ENCODE measurements around the gene UFL1.
"Not testable (repeated sequence)": the region's sequence is repeated elsewhere in the genome, so short reads cannot be mapped to it uniquely, and the experiment has no call there.

Gene UFL1

GRCh38 chr6:96521644-96522464 is at the start of gene UFL1:
Gene UFL1, plus strand, starts transcription at chr6:96521806. Its CDS starts 68 bp downstream, at chr6:96521874.
- peak; percentile 42 to 95 (median 90) for DNase-seq

- not testable (repeated sequence) for DNase-seq
Measured at GRCh38 chr6:96472291-96472690, 49.3 kb upstream of the UFL1 start.

- DNase-seq = no peak
Measured at GRCh38 chr6:96478695-96479094, 42.9 kb upstream of the UFL1 start.

- no peak for DNase-seq
Measured at GRCh38 chr6:96491926-96492325, 29.7 kb upstream of the UFL1 start.

- DNase-seq = no peak
Measured at GRCh38 chr6:96499781-96500180, 21.8 kb upstream of the UFL1 start.

GRCh38 chr6:96502915-96503314 is 18.7 kb upstream of the UFL1 start:
- DNase-seq = no peak

- DNase-seq = no peak
Measured at GRCh38 chr6:96505363-96505762, 16.2 kb upstream of the UFL1 start.

- no peak for DNase-seq
Measured at GRCh38 chr6:96509281-96509680, 12.3 kb upstream of the UFL1 start.

- peak in 1 of 14 donors; percentile 3 for DNase-seq
Measured at GRCh38 chr6:96520171-96521115, 1.2 kb upstream of the UFL1 start.

- DNase-seq = no peak
Measured at GRCh38 chr6:96521306-96521643, 331 bp upstream of the UFL1 start.

GRCh38 chr6:96522465-96523009 is 931 bp downstream of the UFL1 start:
- no peak for DNase-seq

- DNase-seq = no peak
Measured at GRCh38 chr6:96528193-96528592, 6.6 kb downstream of the UFL1 start.

GRCh38 chr6:96532399-96532798 is 10.8 kb downstream of the UFL1 start:
- DNase-seq = no peak

GRCh38 chr6:96537726-96538125 is 16.1 kb downstream of the UFL1 start:
- DNase-seq = no peak

GRCh38 chr6:96542702-96543101 is 21.1 kb downstream of the UFL1 start:
- DNase-seq = no peak

GRCh38 chr6:96545882-96546281 is 24.3 kb downstream of the UFL1 start:
- DNase-seq = no peak

- DNase-seq = no peak
Measured at GRCh38 chr6:96547654-96548053, 26.0 kb downstream of the UFL1 start.

- DNase-seq = no peak
Measured at GRCh38 chr6:96554558-96554957, 33.0 kb downstream of the UFL1 start.

- not testable (repeated sequence) for DNase-seq
Measured at GRCh38 chr6:96559740-96560139, 38.1 kb downstream of the UFL1 start.

- no peak for DNase-seq
Measured at GRCh38 chr6:96562886-96563285, 41.3 kb downstream of the UFL1 start, which contains the start of gene FHL5. Gene FHL5, plus strand, starts transcription at chr6:96563128. Its CDS starts 40,486 bp downstream, at chr6:96603614.

GRCh38 chr6:96563853-96564252 is 42.2 kb downstream of the UFL1 start:
- DNase-seq = no peak

GRCh38 chr6:96570053-96570452 is 48.4 kb downstream of the UFL1 start:
- DNase-seq = no peak

GRCh38 chr6:96571551-96571950 is 49.9 kb downstream of the UFL1 start:
- DNase-seq = no peak
